Left lung (tissue), 10 donors: ENCODE measurements around the gene LRRC17. TPM values are rescaled to one million over a fixed set of nuclear protein-coding genes. Genes with fewer than 3 reads are reported as not detected.

Experiments used
- ATAC-seq: fragments of 200-7000 bp; cut with Tn5 transposase; one replicate; pipeline ENCODE4 v1.9.1; 2020; ENCODE audit warnings: moderate library complexity
- DNase-seq, 4 donors: peaks; one replicate each; pipeline ENCODE4 v3.0.0-alpha.2; 2013 to 2020
- H3K27ac ChIP-seq, 2 donors: fragments of 200-600 bp; sonication (generic) in 1 of 2; one replicate each; pipeline versions ENCODE4 v1.5.0 to v1.8.0; 2020 to 2021
- H3K27me3 ChIP-seq, 2 donors: fragments of 200-600 bp; sonication (generic) in 1 of 2; one replicate each; pipeline versions ENCODE4 v1.5.0 to v1.8.0; 2020 to 2021
- H3K36me3 ChIP-seq, 2 donors: fragments of 200-600 bp; sonication (generic) in 1 of 2; one replicate each; pipeline versions ENCODE4 v1.5.0 to v1.8.0; 2020 to 2021
- H3K4me1 ChIP-seq, 2 donors: fragments of 200-600 bp; one replicate each; pipeline ENCODE4 v1.8.0; 2021
- H3K4me3 ChIP-seq, 2 donors: fragments of 200-600 bp; sonication (generic) in 1 of 2; one replicate each; pipeline versions ENCODE4 v1.5.0 to v1.8.0; 2020 to 2021; ENCODE audit warnings: mild to moderate bottlenecking in 1 of 2
- H3K9me3 ChIP-seq, 2 donors: fragments of 200-600 bp; sonication (generic) in 1 of 2; one replicate each; pipeline versions ENCODE4 v1.5.0 to v1.8.0; 2020 to 2021
- intact Hi-C, 2 donors: fragments of 100-400 bp; cut with DNase I; formaldehyde crosslinking; loops; one replicate each; pipeline versions ENCODE4 v1.11.2 to v1.14.2; 2022
- polyA plus RNA-seq, 6 donors: library from polyadenylated mRNA; unstranded; fragments of 120-200 nt; gene quantifications; one replicate each; pipeline ENCODE4 v1.2.1, GENCODE V29; 2013; ENCODE audit not compliant: insufficient read length in 6 of 6
- total RNA-seq, 2 donors: library from RNA; stranded (reverse); fragmentation: NEBNext Ultra II Directional; extraction: Animal tissue kit (Norgen Biotek cat#: 25700); gene quantifications; one replicate each; pipeline ENCODE4 v1.2.1, GENCODE V29; 2021
- TF ChIP-seq, protein P1 (sequence below), 2 donors: fragments of 200-600 bp; sonication (generic) in 1 of 2; IDR thresholded peaks; one replicate each; pipeline versions ENCODE4 v1.5.0 to v1.8.0; 2021; ENCODE audit warnings: antibody characterized with exemption in 2 of 2
- donor health status: DM: no; HTN: yes; CAD: no.
- donor health status: DM: no; HTN: no; CAD: no.

LRRC17 gene
- total and polyA plus RNA-seq, 8 donors: 8.7 to 252 (median 216) TPM

DNA sequence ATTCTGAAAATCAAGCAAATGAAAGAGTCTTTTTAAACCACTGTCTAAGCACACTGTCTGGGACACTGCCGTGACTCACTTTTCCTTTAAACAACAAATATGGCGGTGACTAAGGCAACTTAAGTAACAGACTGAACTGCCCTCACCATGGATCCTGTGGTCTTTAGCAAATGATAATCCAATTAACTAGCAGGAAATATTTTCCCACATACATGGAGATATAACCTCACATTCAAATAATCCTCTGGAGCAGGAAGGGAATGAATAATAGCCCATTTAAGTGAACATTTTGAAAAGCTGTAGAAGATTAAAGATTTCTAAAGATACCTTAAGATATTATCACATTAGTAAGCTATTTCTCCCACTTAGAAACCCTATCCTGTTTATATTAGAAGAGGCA, 40.3 kb upstream of the LRRC17 start:
- peaks cover 0 to 5% of the 10 kb centered on the region in 2 donors for H3K4me1 ChIP-seq
- H3K27me3 ChIP-seq: no peaks in the 10 kb centered on the region
- intact Hi-C loops: no loop called here
- TF ChIP-seq, protein P1, sequence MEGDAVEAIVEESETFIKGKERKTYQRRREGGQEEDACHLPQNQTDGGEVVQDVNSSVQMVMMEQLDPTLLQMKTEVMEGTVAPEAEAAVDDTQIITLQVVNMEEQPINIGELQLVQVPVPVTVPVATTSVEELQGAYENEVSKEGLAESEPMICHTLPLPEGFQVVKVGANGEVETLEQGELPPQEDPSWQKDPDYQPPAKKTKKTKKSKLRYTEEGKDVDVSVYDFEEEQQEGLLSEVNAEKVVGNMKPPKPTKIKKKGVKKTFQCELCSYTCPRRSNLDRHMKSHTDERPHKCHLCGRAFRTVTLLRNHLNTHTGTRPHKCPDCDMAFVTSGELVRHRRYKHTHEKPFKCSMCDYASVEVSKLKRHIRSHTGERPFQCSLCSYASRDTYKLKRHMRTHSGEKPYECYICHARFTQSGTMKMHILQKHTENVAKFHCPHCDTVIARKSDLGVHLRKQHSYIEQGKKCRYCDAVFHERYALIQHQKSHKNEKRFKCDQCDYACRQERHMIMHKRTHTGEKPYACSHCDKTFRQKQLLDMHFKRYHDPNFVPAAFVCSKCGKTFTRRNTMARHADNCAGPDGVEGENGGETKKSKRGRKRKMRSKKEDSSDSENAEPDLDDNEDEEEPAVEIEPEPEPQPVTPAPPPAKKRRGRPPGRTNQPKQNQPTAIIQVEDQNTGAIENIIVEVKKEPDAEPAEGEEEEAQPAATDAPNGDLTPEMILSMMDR (IDR thresholded peaks at IDR 0.05): no peak
- ATAC-seq (peak; percentile 41), DNase-seq (no peak)
- no peaks in the 10 kb centered on the region for H3K9me3 ChIP-seq
- H3K27ac ChIP-seq: no peak overlapping the region
- H3K36me3 ChIP-seq: no peaks in the 10 kb centered on the region
- no peak overlapping the region for H3K4me3 ChIP-seq

DNA sequence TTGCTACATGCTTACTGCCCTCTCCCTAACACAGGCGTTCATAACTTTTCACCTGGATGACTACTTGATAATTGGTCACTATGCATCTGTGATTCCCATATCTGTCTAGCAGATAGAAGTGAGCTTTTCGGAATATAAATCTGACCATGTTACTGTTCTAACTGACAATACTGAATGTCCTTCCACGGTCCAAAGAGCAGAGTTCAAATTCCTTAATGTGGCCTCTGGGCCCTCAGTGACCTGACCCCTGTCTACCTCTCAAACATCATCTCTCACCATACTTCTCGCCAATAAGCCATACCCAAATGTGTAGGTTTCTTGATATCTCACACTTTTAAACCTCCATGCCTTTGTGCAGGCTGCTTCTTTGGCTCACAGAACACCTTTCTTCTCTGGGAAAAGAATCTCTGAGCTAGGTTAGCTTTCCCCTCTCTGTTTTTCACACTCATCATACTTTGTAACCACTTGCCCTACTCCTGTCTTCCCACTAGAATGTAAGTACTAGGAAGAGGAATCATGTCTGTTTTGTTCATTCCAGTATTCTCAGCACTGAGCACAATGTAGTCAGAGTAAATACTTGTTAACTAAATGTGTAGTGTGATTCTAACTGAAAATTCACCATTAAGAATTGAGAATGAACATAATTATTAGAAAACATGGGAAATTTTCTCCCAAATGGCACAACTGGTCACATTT, 39.2 kb upstream of the LRRC17 start:
- peak overlapping the region in 1 of 2 donors; percentile 26 for H3K27ac ChIP-seq
- DNase-seq (no peak), ATAC-seq (no peak)
- H3K4me3 ChIP-seq: no peak overlapping the region
- H3K9me3 ChIP-seq: no peaks in the 10 kb centered on the region
- H3K4me1 ChIP-seq: peaks cover 0 to 5% of the 10 kb centered on the region in 2 donors
- H3K36me3 ChIP-seq: no peaks in the 10 kb centered on the region
- TF ChIP-seq, protein P1 (IDR thresholded peaks at IDR 0.05): no peak
- intact Hi-C loops: no loop called here
- H3K27me3 ChIP-seq: no peaks in the 10 kb centered on the region

DNA sequence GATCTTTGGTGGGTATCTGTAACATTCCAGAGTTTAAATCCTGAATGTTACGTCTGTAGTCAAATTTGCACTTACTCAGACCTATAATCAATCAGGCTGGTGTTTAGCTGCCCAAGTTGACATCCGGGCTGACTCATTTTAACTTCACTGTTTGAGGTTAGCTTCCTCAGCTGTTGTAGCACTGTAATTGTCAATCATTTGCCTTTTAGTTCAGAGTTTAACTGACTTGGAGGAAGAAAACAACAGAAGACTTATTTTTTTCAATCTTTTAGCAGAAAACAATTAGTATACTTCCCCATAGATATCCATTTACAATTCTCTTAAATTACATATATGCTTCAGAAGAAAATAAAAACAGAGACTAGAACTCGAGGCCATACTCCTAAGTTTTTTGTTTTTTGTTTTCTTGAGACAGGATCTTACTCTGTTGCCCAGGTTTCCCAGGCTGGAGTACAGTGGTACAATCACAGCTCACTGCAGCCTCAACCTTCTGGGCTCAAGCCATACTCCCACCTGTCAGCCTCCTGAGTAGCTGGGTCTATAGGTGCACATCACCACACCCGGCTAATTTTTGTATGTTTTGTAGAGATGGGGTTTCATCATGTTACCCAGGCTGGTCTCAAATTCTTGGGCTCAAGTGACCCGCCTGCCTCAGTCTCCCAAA, 38.5 kb upstream of the LRRC17 start:
- TF ChIP-seq, protein P1 (IDR thresholded peaks at IDR 0.05): no peak
- DNase-seq (no peak), ATAC-seq (peak; percentile 39)
- peaks cover 0 to 5% of the 10 kb centered on the region in 2 donors for H3K4me1 ChIP-seq
- H3K27ac ChIP-seq: no peak overlapping the region
- H3K4me3 ChIP-seq: no peak overlapping the region
- no peaks in the 10 kb centered on the region for H3K36me3 ChIP-seq
- H3K9me3 ChIP-seq: no peaks in the 10 kb centered on the region
- intact Hi-C loops: no loop called here
- no peaks in the 10 kb centered on the region for H3K27me3 ChIP-seq

DNA sequence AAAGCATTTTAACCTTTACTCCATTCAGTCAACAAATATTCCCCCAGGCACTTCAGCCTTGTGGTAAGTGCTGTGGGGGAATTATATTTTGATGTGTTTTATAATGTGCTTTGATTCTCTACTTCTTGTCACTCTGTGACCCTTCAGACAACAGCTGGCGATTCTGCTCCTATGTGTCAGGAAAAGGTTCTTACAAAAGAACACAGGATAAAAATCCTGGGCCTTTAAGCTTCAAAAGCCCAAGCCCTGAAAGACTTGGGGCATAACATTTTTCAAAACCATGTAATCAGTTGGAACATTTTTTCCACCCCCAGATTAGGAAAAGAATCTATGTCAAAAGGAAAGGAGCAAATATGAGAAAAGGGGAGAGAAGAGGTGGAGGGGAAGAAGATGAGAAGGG, 37.8 kb upstream of the LRRC17 start:
- Histone ChIP-seq H3K27ac (no peak overlapping the region), H3K4me1 (peaks cover 0 to 5% of the 10 kb centered on the region in 2 donors), H3K9me3 (no peaks in the 10 kb centered on the region), H3K36me3 (no peaks in the 10 kb centered on the region), H3K27me3 (no peaks in the 10 kb centered on the region), H3K4me3 (no peak overlapping the region)
- ATAC-seq (no peak), DNase-seq (no peak)
- intact Hi-C loops: no loop called here
- TF ChIP-seq, protein P1 (IDR thresholded peaks at IDR 0.05): no peak

DNA sequence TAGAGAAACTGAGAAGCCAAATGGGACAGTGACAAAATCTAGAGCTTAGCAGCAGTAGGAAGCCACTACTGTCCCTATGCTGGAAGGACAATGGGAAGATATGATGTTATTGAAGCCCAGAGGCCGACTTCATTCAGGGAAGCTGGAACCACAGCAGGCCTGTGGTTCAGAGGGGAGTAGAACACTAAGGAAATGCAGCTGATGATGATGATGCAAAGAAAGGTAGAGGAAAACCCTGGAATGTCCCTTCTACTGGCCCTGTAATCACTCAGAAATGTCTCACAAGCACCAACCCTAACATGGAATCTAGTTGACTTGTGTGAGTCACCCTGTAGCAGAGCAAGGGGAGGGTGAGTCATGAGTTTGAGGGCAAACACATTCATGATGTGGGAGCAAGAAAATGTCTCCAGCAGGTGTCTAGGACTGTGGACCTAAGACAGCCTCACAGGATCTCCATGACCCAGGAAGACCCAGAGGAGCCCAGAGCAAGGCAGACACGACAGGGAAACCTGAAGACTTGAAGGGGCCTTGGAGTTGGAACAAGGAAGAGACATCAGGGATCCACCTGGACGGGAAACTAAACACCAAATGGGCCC, 37.0 kb upstream of the LRRC17 start:
- peaks cover 0 to 5% of the 10 kb centered on the region in 2 donors for H3K4me1 ChIP-seq
- H3K36me3 ChIP-seq: no peaks in the 10 kb centered on the region
- ATAC-seq (peak; percentile 90), DNase-seq (peak in 1 of 4 donors; percentile 35)
- intact Hi-C loops: no loop called here
- TF ChIP-seq, protein P1 (IDR thresholded peaks at IDR 0.05): no peak
- H3K27me3 ChIP-seq: no peaks in the 10 kb centered on the region
- no peaks in the 10 kb centered on the region for H3K9me3 ChIP-seq
- H3K27ac ChIP-seq: peak overlapping the region in 1 of 2 donors; percentile 20
- no peak overlapping the region for H3K4me3 ChIP-seq
